Measurements from ENCODE around the gene CEP41.

DNA sequence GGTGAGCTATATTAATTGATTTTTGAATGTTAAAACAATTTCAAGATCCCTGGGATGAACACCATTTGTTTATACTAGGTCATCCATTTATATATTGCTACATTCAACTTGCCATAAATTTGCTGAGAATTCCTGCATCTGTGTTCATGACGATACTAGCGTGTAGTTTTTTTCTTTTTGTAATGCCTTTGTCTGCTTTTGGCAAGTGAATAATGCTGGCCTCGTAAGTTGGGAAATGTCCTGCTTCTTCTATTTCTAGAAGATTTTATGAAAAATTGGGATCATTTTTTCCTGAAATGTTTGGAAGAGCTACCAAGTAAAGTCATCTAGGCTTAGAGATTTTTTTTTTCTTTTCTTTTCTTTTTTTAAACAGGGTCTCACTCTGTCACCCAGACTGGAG lies 38.2 kb upstream of the CEP41 start:
- TF ChIP-seq, protein P1, sequence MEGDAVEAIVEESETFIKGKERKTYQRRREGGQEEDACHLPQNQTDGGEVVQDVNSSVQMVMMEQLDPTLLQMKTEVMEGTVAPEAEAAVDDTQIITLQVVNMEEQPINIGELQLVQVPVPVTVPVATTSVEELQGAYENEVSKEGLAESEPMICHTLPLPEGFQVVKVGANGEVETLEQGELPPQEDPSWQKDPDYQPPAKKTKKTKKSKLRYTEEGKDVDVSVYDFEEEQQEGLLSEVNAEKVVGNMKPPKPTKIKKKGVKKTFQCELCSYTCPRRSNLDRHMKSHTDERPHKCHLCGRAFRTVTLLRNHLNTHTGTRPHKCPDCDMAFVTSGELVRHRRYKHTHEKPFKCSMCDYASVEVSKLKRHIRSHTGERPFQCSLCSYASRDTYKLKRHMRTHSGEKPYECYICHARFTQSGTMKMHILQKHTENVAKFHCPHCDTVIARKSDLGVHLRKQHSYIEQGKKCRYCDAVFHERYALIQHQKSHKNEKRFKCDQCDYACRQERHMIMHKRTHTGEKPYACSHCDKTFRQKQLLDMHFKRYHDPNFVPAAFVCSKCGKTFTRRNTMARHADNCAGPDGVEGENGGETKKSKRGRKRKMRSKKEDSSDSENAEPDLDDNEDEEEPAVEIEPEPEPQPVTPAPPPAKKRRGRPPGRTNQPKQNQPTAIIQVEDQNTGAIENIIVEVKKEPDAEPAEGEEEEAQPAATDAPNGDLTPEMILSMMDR (IDR thresholded peaks at IDR 0.05; ENCODE audit: insufficient read depth, low read length) = no peak
- no peak for TF ChIP-seq GABPA (IDR thresholded peaks at IDR 0.05; ENCODE audit: low read depth)
- TF ChIP-seq POLR2AphosphoS5 (IDR thresholded peaks at IDR 0.05; ENCODE audit: low read depth) = no peak
- TF ChIP-seq, protein P2, sequence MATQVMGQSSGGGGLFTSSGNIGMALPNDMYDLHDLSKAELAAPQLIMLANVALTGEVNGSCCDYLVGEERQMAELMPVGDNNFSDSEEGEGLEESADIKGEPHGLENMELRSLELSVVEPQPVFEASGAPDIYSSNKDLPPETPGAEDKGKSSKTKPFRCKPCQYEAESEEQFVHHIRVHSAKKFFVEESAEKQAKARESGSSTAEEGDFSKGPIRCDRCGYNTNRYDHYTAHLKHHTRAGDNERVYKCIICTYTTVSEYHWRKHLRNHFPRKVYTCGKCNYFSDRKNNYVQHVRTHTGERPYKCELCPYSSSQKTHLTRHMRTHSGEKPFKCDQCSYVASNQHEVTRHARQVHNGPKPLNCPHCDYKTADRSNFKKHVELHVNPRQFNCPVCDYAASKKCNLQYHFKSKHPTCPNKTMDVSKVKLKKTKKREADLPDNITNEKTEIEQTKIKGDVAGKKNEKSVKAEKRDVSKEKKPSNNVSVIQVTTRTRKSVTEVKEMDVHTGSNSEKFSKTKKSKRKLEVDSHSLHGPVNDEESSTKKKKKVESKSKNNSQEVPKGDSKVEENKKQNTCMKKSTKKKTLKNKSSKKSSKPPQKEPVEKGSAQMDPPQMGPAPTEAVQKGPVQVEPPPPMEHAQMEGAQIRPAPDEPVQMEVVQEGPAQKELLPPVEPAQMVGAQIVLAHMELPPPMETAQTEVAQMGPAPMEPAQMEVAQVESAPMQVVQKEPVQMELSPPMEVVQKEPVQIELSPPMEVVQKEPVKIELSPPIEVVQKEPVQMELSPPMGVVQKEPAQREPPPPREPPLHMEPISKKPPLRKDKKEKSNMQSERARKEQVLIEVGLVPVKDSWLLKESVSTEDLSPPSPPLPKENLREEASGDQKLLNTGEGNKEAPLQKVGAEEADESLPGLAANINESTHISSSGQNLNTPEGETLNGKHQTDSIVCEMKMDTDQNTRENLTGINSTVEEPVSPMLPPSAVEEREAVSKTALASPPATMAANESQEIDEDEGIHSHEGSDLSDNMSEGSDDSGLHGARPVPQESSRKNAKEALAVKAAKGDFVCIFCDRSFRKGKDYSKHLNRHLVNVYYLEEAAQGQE (IDR thresholded peaks at IDR 0.05; ENCODE audit: insufficient replicate concordance, low read depth) = no peak
- no peak for TF ChIP-seq SPI1 (IDR thresholded peaks at IDR 0.05; ENCODE audit: borderline replicate concordance, low read depth)
